Suprapubic skin (tissue), 4 donors: ENCODE measurements around the gene CD151.

Experiments used
- CTCF ChIP-seq, 2 donors: fragments of 200-600 bp in 1 of 2; fragments of 450-650 bp in 1 of 2; sonication (generic) in 1 of 2; IDR thresholded peaks; one replicate each; pipeline ENCODE4 v1.5.1; 2016 to 2019; ENCODE audit warnings: antibody characterized with exemption in 2 of 2, mild to moderate bottlenecking in 1 of 2, moderate library complexity in 1 of 2
- EP300 ChIP-seq: sonication (generic); formaldehyde crosslinking; IDR thresholded peaks from one replicate; pipeline ENCODE4 v1.6.1; 2017; ENCODE audit warnings: antibody characterized with exemption
- POLR2AphosphoS5 ChIP-seq, 3 donors: sonication (generic); formaldehyde crosslinking; IDR thresholded peaks; one replicate each; pipeline ENCODE4 v1.6.1; 2017; ENCODE audit warnings: antibody characterized with exemption in 3 of 3

- no peak for TF ChIP-seq CTCF (IDR thresholded peaks at IDR 0.05)
- TF ChIP-seq POLR2AphosphoS5 (IDR thresholded peaks at IDR 0.05): peak; percentile 93 to 95 (median 94)
- no peak for TF ChIP-seq EP300
These were observed 23.3 kb upstream of the CD151 start, which contains the start of gene RPLP2 for GRCh38 chr11:809287-810039.
